ENCODE results near the gene MSANTD2. TPM values are rescaled to one million over a fixed set of nuclear protein-coding genes. Genes with fewer than 3 reads are reported as not detected.

Gene MSANTD2
- total and polyA plus RNA-seq, 9 of the 15 experiments (the other 6 are each of a cell fraction or from before 2014, with no cell fraction given) = 1.3 to 9.9 (median 5.3) TPM

DNA sequence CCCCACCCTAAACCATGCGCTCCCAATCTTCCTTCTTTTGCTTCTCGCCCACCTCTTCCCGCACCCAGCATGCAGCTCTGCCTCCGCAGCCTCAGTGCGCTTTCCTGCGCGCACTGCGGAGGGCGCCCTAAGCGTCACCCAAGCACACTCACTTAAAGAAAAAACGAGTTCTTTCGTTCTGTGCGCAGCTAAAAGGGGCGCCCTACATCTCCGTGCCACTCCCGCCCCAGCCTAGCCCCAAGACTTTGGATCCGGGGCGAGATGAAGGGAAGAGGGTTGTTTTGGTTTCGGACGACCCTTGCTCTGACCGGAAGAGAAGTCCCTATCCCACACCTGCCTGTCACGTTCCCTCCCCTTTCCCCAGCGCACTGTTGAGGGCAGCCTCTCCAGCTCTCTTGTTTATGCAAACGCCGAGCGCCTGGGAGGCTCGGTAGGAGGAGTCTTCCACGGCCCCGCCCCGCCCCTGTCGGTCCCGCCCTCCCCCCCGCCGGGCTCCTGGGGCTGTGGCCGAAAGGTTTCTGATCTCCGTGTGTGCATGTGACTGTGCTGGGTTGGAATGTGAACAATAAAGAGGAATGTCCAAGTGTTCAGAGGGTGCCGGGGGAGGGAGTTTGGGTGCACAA is 53.5 kb downstream of the MSANTD2 start (continued):
- no peak for TF ChIP-seq NR3C1 (CRISPR knock-in tag; IDR thresholded peaks at IDR 0.05)
- no peak for TF ChIP-seq PCBP1 (IDR thresholded peaks at IDR 0.05; ENCODE audit: low read depth, low read length, poor library complexity, severe bottlenecking)
- TF ChIP-seq, protein P1, sequence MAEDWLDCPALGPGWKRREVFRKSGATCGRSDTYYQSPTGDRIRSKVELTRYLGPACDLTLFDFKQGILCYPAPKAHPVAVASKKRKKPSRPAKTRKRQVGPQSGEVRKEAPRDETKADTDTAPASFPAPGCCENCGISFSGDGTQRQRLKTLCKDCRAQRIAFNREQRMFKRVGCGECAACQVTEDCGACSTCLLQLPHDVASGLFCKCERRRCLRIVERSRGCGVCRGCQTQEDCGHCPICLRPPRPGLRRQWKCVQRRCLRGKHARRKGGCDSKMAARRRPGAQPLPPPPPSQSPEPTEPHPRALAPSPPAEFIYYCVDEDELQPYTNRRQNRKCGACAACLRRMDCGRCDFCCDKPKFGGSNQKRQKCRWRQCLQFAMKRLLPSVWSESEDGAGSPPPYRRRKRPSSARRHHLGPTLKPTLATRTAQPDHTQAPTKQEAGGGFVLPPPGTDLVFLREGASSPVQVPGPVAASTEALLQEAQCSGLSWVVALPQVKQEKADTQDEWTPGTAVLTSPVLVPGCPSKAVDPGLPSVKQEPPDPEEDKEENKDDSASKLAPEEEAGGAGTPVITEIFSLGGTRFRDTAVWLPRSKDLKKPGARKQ (CRISPR knock-in tag; IDR thresholded peaks at IDR 0.05) = peak; percentile 94
- TF ChIP-seq CBFB (CRISPR knock-in tag; IDR thresholded peaks at IDR 0.05) = 0 out of 2 replicates have a peak, but pooled peaks have one; percentile 26

GRCh38 chr11:124745835-124746620 is 54.2 kb downstream of the MSANTD2 start:
- in situ Hi-C loops (cut with MboI) (no loop called here), intact Hi-C loops (cut with micrococcal nuclease) (no loop called here)
- Histone ChIP-seq H3K79me2 (ENCODE audit: control insufficient read depth, insufficient read depth, low read length) (no peaks in the 10 kb centered on the region), H3K4me3 (no peak overlapping the region), H3K36me3 (ENCODE audit: control insufficient read depth, insufficient read depth, low read length) (no peaks in the 10 kb centered on the region), H3K4me2 (ENCODE audit: insufficient read depth, low read length) (no peak overlapping the region; the same call in 1 of the 2 replicates), H3K9me1 (ENCODE audit: control insufficient read depth, insufficient read depth, low read length) (no peaks in the 10 kb centered on the region), H3K9me3 (replicated peaks; ENCODE audit: control insufficient read depth, insufficient read depth, low read depth, low read length) (no peaks in the 10 kb centered on the region), H3K27me3 (ENCODE audit: control insufficient read depth in 2 of 2, insufficient read depth in 2 of 2, low read length in 2 of 2) (peaks cover 15 to 43% of the 10 kb centered on the region in 2 experiments; a peak in 4 of 5 replicates), H4K20me1 (replicated peaks; ENCODE audit: control insufficient read depth, insufficient read depth, low read length) (0 out of 2 replicates have a peak, but pooled peaks cover 9% of the 10 kb centered on the region), H3K9ac (ENCODE audit: insufficient read depth in 1 of 2, low read depth in 2 of 2, low read length in 2 of 2) (no peak overlapping the region), H3K4me1 (replicated peaks in 1 of 2; ENCODE audit: control insufficient read depth in 2 of 2, insufficient read depth in 2 of 2, low read length in 2 of 2) (peaks cover 10 to 14% of the 10 kb centered on the region in 2 experiments; a peak in 4 of 5 replicates), H2AFZ (ENCODE audit: low read depth, low read length) (no peak overlapping the region), H3K27ac (ENCODE audit: extremely low read depth, low read depth, low read length) (no peak overlapping the region)
- CTCF ChIA-PET (ENCODE audit: low intra/inter-chr PET ratio) = no interaction called here
- DNase-seq (ENCODE audit: extremely low read depth in 1 of 4, low spot score in 3 of 4) (peak in 1 of 4 experiments; percentile 32), FAIRE-seq (no peak), ATAC-seq (no peak)
- TF ChIP-seq RFX5 (IDR thresholded peaks at IDR 0.05; ENCODE audit: low read depth, low read length) = no peak
- no peak for TF ChIP-seq TAF9B (IDR thresholded peaks at IDR 0.05; ENCODE audit: partially characterized antibody)
- TF ChIP-seq CC2D1A (IDR thresholded peaks at IDR 0.05) = no peak
- peak in 1 of 3 experiments; percentile 8; a peak in 1 of 6 replicates for TF ChIP-seq CTCF (IDR thresholded peaks at IDR 0.05 in 2 of 3, conservative IDR thresholded peaks at IDR 0.05 in 1 of 3; ENCODE audit: insufficient read depth in 2 of 3, low read depth in 1 of 3, low read length in 3 of 3)
- no peak for TF ChIP-seq ILF3 (IDR thresholded peaks at IDR 0.05; ENCODE audit: borderline replicate concordance)
- TF ChIP-seq HSF4 (CRISPR knock-in tag; IDR thresholded peaks at IDR 0.05; ENCODE audit: borderline replicate concordance) = no peak
- POLR2A ChIA-PET = interaction anchor here (0.6 to 1.0 kb wide), 2 partner anchors 11 to 53 kb away, joined by 3 read pairs; no protein-coding TSS in a partner anchor
- 68% methylated on average over 20 of the region's 41 CpGs for WGBS (ENCODE audit: insufficient coverage, low coverage, missing lambda C conversion rate)
- BruUV-seq (replicated peaks) = no TSS peak
